Uterus (tissue), 2 donors: ENCODE measurements around the gene PTGIS.

Source experiments
- CTCF ChIP-seq, 4 experiments: fragments of 200-600 bp in 2 of 4; fragments of 450-650 bp in 2 of 4; sonication (generic) in 2 of 4; IDR thresholded peaks; one replicate each; pipeline ENCODE4 v1.5.1; 2016 to 2019; ENCODE audit warnings: antibody characterized with exemption in 4 of 4, mild to moderate bottlenecking in 2 of 4, moderate library complexity in 1 of 4
- POLR2A ChIP-seq, 2 donors: fragments of 450-650 bp; IDR thresholded peaks; one replicate each; pipeline ENCODE4 v1.6.1; 2016; ENCODE audit warnings: antibody characterized with exemption in 2 of 2, mild to moderate bottlenecking in 1 of 2, moderate library complexity in 1 of 2

- TF ChIP-seq CTCF (IDR thresholded peaks at IDR 0.05) = no peak
- TF ChIP-seq POLR2A (IDR thresholded peaks at IDR 0.05) = no peak
Observed at GRCh38 chr20:49601153-49601924, 33.4 kb upstream of the PTGIS start.
